CD4-positive, alpha-beta T cell (primary cell): Measurements from ENCODE around the gene FIG4. TPM values are rescaled to one million over a fixed set of nuclear protein-coding genes. Genes with fewer than 3 reads are reported as not detected.
"Not testable (repeated sequence)": the region's sequence is repeated elsewhere in the genome, so short reads cannot be mapped to it uniquely, and the experiment has no call there.

Experiments
- ATAC-seq: fragments of 200-7000 bp; cut with Tn5 transposase; one replicate; pipeline ENCODE4 v1.10.0; 2022; ENCODE audit warnings: mild to moderate bottlenecking; ENCODE audit not compliant: poor library complexity
- CTCF ChIA-PET: fragments of 350-600 bp; sonication (Branson Sonifier 250); formaldehyde crosslinking; loops from one replicate; lab custom pipeline; 2021; ENCODE audit warnings: antibody characterized with exemption, inconsistent platforms; lab: Charles Lee
- POLR2A ChIA-PET: fragments of 350-600 bp; sonication (Branson Sonifier 250); formaldehyde crosslinking; loops from one replicate; lab custom pipeline; 2021; ENCODE audit warnings: antibody characterized with exemption, inconsistent platforms; lab: Charles Lee
- DNase-seq, 14 experiments: peaks; one replicate each; pipeline ENCODE4 v3.0.0-alpha.2; 2013 to 2020; ENCODE audit warnings: mixed read lengths in 2 of 14
- H3K27ac ChIP-seq, 2 donors: one replicate each; pipeline versions ENCODE4 v1.5.1 to v1.7.0; 2013; ENCODE audit warnings: low read length in 2 of 2, low read depth in 1 of 2, mild to moderate bottlenecking in 1 of 2
- H3K27me3 ChIP-seq, 2 experiments: 1 replicate in 1 of 2; 2 replicates in 1 of 2; pipeline versions ENCODE4 v1.6.1 to v1.7.0; 2013; ENCODE audit warnings: low read length in 2 of 2, control low read depth in 1 of 2, mild to moderate bottlenecking in 1 of 2, moderate library complexity in 1 of 2; ENCODE audit not compliant: insufficient read depth in 2 of 2, control insufficient read depth in 1 of 2
- H3K36me3 ChIP-seq: one replicate; pipeline ENCODE4 v1.6.1; 2013; ENCODE audit warnings: low read length, control low read depth; ENCODE audit not compliant: insufficient read depth
- H3K4me1 ChIP-seq: one replicate; pipeline ENCODE4 v1.6.1; 2013; ENCODE audit warnings: low read length, control low read depth; ENCODE audit not compliant: insufficient read depth
- H3K4me3 ChIP-seq: one replicate; pipeline ENCODE4 v1.5.1; 2013; ENCODE audit warnings: mild to moderate bottlenecking, low read length, moderate library complexity
- H3K9me3 ChIP-seq, 2 experiments: 1 replicate in 1 of 2; 2 replicates in 1 of 2; pipeline versions ENCODE4 v1.6.1 to v1.7.0; 2013; ENCODE audit warnings: low read length in 2 of 2, mild to moderate bottlenecking in 2 of 2, control low read depth in 1 of 2, moderate library complexity in 1 of 2; ENCODE audit not compliant: control insufficient read depth in 1 of 2, insufficient read depth in 1 of 2
- H3K27ac Mint-ChIP-seq: one replicate; pipeline ENCODE4 v1.8.0; 2020; ENCODE audit warnings: mixed read lengths
- H3K27me3 Mint-ChIP-seq: one replicate; pipeline ENCODE4 v1.8.0; 2021; ENCODE audit warnings: mixed read lengths
- H3K36me3 Mint-ChIP-seq: one replicate; pipeline ENCODE4 v1.8.0; 2021; ENCODE audit warnings: low read depth, mixed read lengths
- H3K4me1 Mint-ChIP-seq: one replicate; pipeline ENCODE4 v1.8.0; 2021; ENCODE audit warnings: low read depth, mixed read lengths
- H3K4me3 Mint-ChIP-seq: one replicate; pipeline ENCODE4 v1.8.0; 2020; ENCODE audit warnings: mild to moderate bottlenecking, mixed read lengths
- H3K9me3 Mint-ChIP-seq: one replicate; pipeline ENCODE4 v1.8.0; 2020; ENCODE audit warnings: mixed read lengths
- CTCF ChIP-seq: fragments of 200-600 bp; IDR thresholded peaks from one replicate; pipeline ENCODE4 v1.8.0; 2022; ENCODE audit warnings: antibody characterized with exemption, mild to moderate bottlenecking
- intact Hi-C, 2 experiments: fragments of 100-400 bp; cut with DNase I in 1 of 2; cut with micrococcal nuclease in 1 of 2; formaldehyde crosslinking; loops; one replicate each; pipeline versions ENCODE4 v1.15.1 to v1.9.0; 2023 to 2025; cut with DNase I, micrococcal nuclease
- total RNA-seq, 174 experiments: library from RNA in 2 of 174; stranded (reverse) in 2 of 174; gene quantifications; one replicate each; pipeline ENCODE4 v1.2.3 and lab custom pipeline; 2021 to 2026

The FIG4 gene
- total RNA-seq, 2 experiments from 2014 or later, result 3.3 to 4.0 TPM

- Histone ChIP-seq H3K36me3 (no peaks in the 10 kb centered on the region), H3K9me3 (no peaks in the 10 kb centered on the region), H3K27me3 (peaks cover 2 to 4% of the 10 kb centered on the region in 2 experiments), H3K27ac (no peak overlapping the region), H3K4me1 (no peaks in the 10 kb centered on the region), H3K4me3 (no peak overlapping the region)
- ATAC-seq, result no peak
- intact Hi-C loops, result no loop called here
- no peak for DNase-seq
- no peaks in the 10 kb centered on the region for H3K36me3 Mint-ChIP-seq
- H3K27ac Mint-ChIP-seq, result no peak overlapping the region
- H3K27me3 Mint-ChIP-seq, result peaks cover 24% of the 10 kb centered on the region
- H3K4me3 Mint-ChIP-seq, result no peak overlapping the region
- TF ChIP-seq CTCF, result no peak
- ChIA-PET CTCF (no interaction called here), POLR2A (no interaction called here)
- H3K4me1 Mint-ChIP-seq, result no peaks in the 10 kb centered on the region
- no peaks in the 10 kb centered on the region for H3K9me3 Mint-ChIP-seq
Measured at GRCh38 chr6:109867009-109867969, 176.2 kb downstream of the FIG4 start.

GRCh38 chr6:109867970-109868358, 176.9 kb downstream of the FIG4 start:
- ChIA-PET POLR2A (no interaction called here), CTCF (no interaction called here)
- Histone ChIP-seq H3K36me3 (no peaks in the 10 kb centered on the region), H3K4me1 (no peaks in the 10 kb centered on the region), H3K9me3 (no peaks in the 10 kb centered on the region), H3K4me3 (no peak overlapping the region), H3K27ac (no peak overlapping the region), H3K27me3 (peaks cover 2 to 4% of the 10 kb centered on the region in 2 experiments)
- Mint-ChIP-seq H3K27me3 (peaks cover 24% of the 10 kb centered on the region), H3K27ac (no peak overlapping the region), H3K9me3 (no peaks in the 10 kb centered on the region), H3K4me3 (no peak overlapping the region), H3K36me3 (no peaks in the 10 kb centered on the region), H3K4me1 (no peaks in the 10 kb centered on the region)
- DNase-seq (no peak), ATAC-seq (no peak)
- intact Hi-C loops, result no loop called here
- no peak for TF ChIP-seq CTCF

- POLR2A ChIA-PET, H3K9me3 Mint-ChIP-seq, H3K36me3 ChIP-seq, H3K36me3 Mint-ChIP-seq, H3K4me1 Mint-ChIP-seq, H3K4me3 ChIP-seq, H3K27ac ChIP-seq, H3K27ac Mint-ChIP-seq, ATAC-seq, H3K4me3 Mint-ChIP-seq, H3K9me3 ChIP-seq, CTCF ChIA-PET, H3K27me3 ChIP-seq, DNase-seq, intact Hi-C loops, H3K4me1 ChIP-seq: not testable (repeated sequence)
- peaks cover 24% of the 10 kb centered on the region for H3K27me3 Mint-ChIP-seq
Measured at GRCh38 chr6:109869398-109870088, 178.4 kb downstream of the FIG4 start.
